Ishikawa (cell line): ENCODE data around the gene OAS3.

Source experiments
- CEBPB ChIP-seq: IDR thresholded peaks from 2 replicates; pipeline ENCODE4 v1.6.1; 2012
- FOXM1 ChIP-seq: IDR thresholded peaks from 2 replicates; pipeline ENCODE4 v1.6.1; 2012; ENCODE audit warnings: low read depth, borderline replicate concordance
- MAX ChIP-seq: IDR thresholded peaks from 2 replicates; pipeline ENCODE4 v1.6.1; 2012
- RAD21 ChIP-seq: IDR thresholded peaks from 2 replicates; pipeline ENCODE4 v1.6.1; 2012; ENCODE audit warnings: low read depth
- TAF1 ChIP-seq: IDR thresholded peaks from 2 replicates; pipeline ENCODE4 v1.6.1; 2012; ENCODE audit warnings: low read depth, mild to moderate bottlenecking
- TCF12 ChIP-seq: IDR thresholded peaks from 2 replicates; pipeline ENCODE4 v1.6.1; 2012; ENCODE audit warnings: low read depth

- no peak for TF ChIP-seq TCF12
- no peak for TF ChIP-seq MAX
- TF ChIP-seq RAD21, result no peak
- no peak for TF ChIP-seq CEBPB
- no peak for TF ChIP-seq TAF1
- no peak for TF ChIP-seq FOXM1
These were observed 64.4 kb downstream of the OAS3 start for GRCh38 chr12:113002676-113003075.
